NCI-H1105 treated with DMSO at 0.1 percent for 48 hours (cell line): ENCODE data around the gene MALL.
"Not testable (repeated sequence)": the region's sequence is repeated elsewhere in the genome, so short reads cannot be mapped to it uniquely, and the experiment has no call there.

Experiments used
- DNase-seq: peaks from one replicate; lab custom pipeline; 2025; lab: John Stamatoyannopoulos, UW

The MALL gene

GRCh38 chr2:110050222-110050621 is 65.4 kb downstream of the MALL start:
- not testable (repeated sequence) for DNase-seq

DNA sequence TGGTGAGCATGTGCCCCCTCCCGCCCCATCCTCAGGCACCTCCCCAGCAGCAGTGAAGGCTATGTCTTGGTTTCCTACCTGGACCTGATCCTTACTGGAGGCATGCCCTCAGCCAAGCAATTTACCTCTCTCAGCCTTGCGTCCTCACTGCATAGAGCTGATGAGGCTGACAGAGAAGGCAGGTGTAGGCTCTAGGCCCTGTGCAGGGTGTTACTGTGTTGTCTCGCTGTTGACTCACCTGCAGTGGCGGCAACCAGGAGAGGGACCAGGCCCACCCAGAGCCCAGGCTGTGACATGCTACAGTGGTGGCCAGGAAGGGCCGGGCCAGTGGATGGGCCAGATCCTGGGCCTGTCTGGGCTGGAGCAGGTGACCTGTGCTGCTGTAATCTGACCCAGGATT is 65.9 kb downstream of the MALL start:
- not testable (repeated sequence) for DNase-seq

DNA sequence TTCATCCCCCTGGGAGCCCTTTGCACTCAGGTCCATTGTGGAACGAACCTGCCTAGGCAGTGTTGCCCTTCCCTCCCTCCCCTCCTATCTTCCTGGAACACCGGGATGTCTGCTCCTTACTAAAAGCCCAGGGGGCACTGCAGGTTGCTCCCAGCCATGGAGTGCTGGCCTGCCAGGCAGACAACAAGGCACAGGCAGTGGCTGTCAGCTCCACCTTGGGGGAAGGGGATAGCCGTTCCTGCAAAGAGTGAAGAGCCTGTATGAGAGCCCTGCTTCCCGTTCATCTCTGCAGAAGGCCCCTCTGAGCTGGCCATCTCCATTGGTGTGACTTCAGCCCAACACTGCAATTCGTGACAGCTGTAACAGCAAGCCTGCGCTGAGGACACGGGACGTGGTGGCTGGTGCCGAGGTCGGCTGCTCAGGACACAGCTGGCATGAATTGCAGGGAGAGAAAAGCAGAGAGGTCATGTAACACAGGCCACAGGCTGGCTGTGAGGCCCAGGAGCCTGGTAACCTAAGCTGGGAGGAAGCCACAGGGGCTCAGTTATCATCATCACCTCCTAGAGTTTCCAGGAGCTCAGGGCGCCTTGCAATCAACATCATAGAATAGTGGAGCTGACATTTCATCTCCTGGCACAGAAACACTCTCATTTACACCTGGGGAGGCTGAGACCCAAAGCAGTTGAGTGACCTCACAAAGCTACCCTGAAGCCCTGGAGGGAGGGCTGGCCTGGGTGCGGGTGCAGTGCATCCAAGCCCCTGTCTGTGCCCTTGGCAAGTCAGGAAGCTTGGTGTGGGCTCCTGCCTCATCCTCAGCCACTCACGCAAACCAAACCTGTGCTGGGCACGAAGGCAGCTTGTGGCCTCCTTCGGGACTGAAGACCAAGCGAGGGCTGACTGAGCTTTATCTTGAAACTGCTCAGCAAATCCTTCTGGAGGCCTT is 67.1 kb downstream of the MALL start:
- not testable (repeated sequence) for DNase-seq

- not testable (repeated sequence) for DNase-seq
Measured at GRCh38 chr2:110047225-110047624, 68.4 kb downstream of the MALL start.

GRCh38 chr2:110041941-110042660 is 73.5 kb downstream of the MALL start:
- not testable (repeated sequence) for DNase-seq

- not testable (repeated sequence) for DNase-seq
Measured at GRCh38 chr2:110037336-110037735, 78.3 kb downstream of the MALL start.

DNA sequence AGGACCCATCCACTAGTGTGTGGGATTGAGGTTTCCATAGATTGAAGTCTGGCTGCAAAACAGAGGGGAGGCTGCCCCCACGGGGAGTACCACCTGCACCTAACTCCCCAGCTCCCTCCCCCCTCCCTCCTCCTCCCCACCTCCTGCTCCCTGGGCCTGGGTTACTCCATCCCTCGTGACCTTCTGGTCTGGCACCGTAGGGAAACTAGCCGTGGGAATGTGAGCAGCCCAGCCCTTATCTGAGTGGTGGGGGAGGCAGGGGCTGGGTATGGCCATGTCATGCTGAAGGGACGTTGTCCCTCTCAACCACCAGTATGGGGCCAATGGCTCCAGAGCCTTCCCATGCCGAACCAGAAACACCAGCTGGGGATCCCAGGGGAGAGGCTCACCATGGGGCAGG is 80.2 kb downstream of the MALL start:
- DNase-seq = not testable (repeated sequence)

DNA sequence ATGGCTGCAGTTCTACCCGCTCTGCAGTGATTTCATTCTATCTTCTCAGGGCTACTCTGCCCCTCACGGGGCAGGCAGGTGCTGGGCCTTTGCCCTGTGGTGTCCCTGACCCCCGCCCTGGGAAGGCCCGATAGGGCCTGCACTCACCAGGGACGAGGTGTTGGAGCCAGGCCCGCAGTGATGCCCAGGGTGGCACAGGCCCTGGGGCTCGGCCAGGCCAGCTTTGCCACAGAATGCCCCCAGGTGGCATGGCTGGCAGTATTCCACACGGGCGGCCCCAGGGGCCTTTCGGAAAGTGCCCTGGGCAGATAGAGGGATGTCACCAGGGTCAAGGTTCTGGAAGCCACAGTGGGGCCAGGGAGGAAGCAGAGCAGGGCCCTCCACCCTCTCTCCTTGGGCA is 80.7 kb downstream of the MALL start:
- DNase-seq = not testable (repeated sequence)
